ENCODE measurements around the gene DTX1. TPM values are rescaled to one million over a fixed set of nuclear protein-coding genes. Genes with fewer than 3 reads are reported as not detected.

The DTX1 gene
- total RNA-seq, result 10 to 100 TPM in 1 of 2 donors, 1 to 10 TPM in 1; 9.8 to 17.3 TPM

DNA sequence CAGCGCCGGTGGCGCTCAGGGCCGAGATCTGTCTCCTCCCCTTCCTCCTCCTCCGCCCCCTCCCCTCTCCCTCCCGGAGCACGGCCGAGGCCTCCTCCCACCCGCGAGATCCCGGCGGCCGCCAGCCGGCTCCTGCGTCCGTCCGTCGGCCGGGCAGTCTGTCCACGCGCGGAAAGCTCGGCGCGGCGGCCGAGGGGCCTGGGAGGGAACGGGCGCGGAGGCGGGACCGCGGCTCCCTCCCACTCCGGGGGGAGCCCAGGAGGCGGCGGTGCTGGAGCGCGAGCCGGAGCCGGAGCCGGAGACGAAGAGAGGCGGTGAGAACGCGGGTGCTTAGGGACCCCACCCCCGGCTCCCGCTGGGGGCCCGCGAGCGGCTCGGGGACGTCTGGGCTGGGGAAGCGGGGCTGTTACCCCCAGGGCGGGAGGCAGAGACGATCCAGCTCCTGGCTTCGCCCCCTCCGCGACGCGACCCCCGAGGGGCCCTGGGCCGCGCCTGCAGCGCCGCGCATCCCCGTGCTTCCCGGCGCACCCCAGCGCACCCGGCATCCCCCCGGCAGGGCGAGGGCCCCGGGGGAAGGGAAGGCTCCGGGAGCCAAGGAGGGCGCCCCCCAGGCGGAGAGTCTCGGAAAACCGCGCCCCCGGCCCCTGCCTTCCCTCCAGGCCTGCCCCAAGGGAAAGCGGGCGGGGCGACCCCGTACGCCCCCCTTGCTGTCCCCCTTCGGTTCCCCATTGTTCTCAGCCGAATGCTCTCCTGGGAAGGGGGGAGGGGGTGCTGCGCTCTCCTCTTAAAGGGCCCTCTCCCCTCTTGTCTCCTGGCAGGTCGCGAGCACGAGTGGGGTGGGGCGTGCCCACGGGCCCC is at the start of gene DTX1:
DTX1 (plus strand) TSS at position 100 of the 858 bp plus-strand sequence. CDS start 1,463 bp downstream, outside the sequence.
- peak in 1 of 2 donors; percentile 39 for DNase-seq (ENCODE audit: low spot score in 2 of 2)
- no peaks in the 10 kb centered on the region for H3K36me3 Mint-ChIP-seq
- peak within 1 kb of the TSS in 1 of 2 donors; percentile 71 for H3K27ac Mint-ChIP-seq
- H3K9me3 Mint-ChIP-seq, result no peaks in the 10 kb centered on the region
- peak; percentile 49 to 78 for ATAC-seq

- peaks cover 7 to 10% of the 10 kb centered on the region in 2 donors for H3K9me3 Mint-ChIP-seq
- H3K36me3 Mint-ChIP-seq, result peaks cover 56 to 68% of the 10 kb centered on the region in 2 donors
- peak overlapping the region in 1 of 2 donors; percentile 21 for H3K27ac Mint-ChIP-seq
- DNase-seq (ENCODE audit: low spot score in 2 of 2) (no peak), ATAC-seq (no peak)
These were observed 49.4 kb upstream of the DTX1 start for GRCh38 chr12:113007166-113007565.

- peaks cover 7 to 10% of the 10 kb centered on the region in 2 donors for H3K9me3 Mint-ChIP-seq
- H3K27ac Mint-ChIP-seq, result peak overlapping the region in 1 of 2 donors; percentile 0
- peaks cover 46 to 55% of the 10 kb centered on the region in 2 donors for H3K36me3 Mint-ChIP-seq
- DNase-seq (ENCODE audit: low spot score in 2 of 2), result no peak
- no peak for ATAC-seq
These were observed 45.8 kb upstream of the DTX1 start for GRCh38 chr12:113010701-113011100.

GRCh38 chr12:113014565-113014964 is 42.0 kb upstream of the DTX1 start:
- ATAC-seq (no peak), DNase-seq (ENCODE audit: low spot score in 2 of 2) (no peak)
- Mint-ChIP-seq H3K27ac (peak overlapping the region in 1 of 2 donors; percentile 75), H3K36me3 (peaks cover 21 to 25% of the 10 kb centered on the region in 2 donors), H3K9me3 (peaks cover 7 to 10% of the 10 kb centered on the region in 2 donors)

DNA sequence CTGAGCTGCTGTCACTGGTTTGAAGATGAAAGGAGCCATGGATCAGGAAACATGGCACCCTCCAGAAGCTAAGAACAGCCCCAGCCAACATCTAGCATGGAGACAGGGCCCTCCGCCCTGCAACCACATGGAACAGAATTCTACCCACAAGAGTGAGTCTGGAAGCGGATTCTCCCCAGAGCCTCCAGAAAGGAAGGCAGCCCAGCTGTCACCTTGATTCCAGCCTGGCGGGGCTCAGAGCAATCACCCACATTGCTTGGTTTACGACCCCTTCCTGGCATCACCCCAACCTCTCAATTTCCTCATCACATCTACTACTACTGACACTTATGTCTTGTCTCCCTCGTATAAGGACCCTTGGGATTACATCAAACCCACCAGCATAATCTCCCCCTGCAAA is 39.7 kb upstream of the DTX1 start:
- peaks cover under 1 to 3% of the 10 kb centered on the region in 2 donors for H3K36me3 Mint-ChIP-seq
- H3K9me3 Mint-ChIP-seq, result peaks cover 0 to under 1% of the 10 kb centered on the region in 2 donors
- ATAC-seq (no peak), DNase-seq (ENCODE audit: low spot score in 2 of 2) (no peak)
- no peak overlapping the region for H3K27ac Mint-ChIP-seq

- Mint-ChIP-seq H3K36me3 (no peaks in the 10 kb centered on the region), H3K27ac (no peak overlapping the region), H3K9me3 (no peaks in the 10 kb centered on the region)
- ATAC-seq (no peak), DNase-seq (ENCODE audit: low spot score in 2 of 2) (no peak)
These were observed 37.5 kb upstream of the DTX1 start for GRCh38 chr12:113019025-113019424.

GRCh38 chr12:113021500-113021899 is 35.0 kb upstream of the DTX1 start:
- H3K36me3 Mint-ChIP-seq, result no peaks in the 10 kb centered on the region
- no peak overlapping the region for H3K27ac Mint-ChIP-seq
- DNase-seq (ENCODE audit: low spot score in 2 of 2) (no peak), ATAC-seq (no peak)
- no peaks in the 10 kb centered on the region for H3K9me3 Mint-ChIP-seq

GRCh38 chr12:113022563-113023297 is 33.8 kb upstream of the DTX1 start:
- Mint-ChIP-seq H3K36me3 (no peaks in the 10 kb centered on the region), H3K9me3 (no peaks in the 10 kb centered on the region), H3K27ac (no peak overlapping the region)
- DNase-seq (ENCODE audit: low spot score in 2 of 2) (no peak), ATAC-seq (peak; percentile 78 to 89)

DNA sequence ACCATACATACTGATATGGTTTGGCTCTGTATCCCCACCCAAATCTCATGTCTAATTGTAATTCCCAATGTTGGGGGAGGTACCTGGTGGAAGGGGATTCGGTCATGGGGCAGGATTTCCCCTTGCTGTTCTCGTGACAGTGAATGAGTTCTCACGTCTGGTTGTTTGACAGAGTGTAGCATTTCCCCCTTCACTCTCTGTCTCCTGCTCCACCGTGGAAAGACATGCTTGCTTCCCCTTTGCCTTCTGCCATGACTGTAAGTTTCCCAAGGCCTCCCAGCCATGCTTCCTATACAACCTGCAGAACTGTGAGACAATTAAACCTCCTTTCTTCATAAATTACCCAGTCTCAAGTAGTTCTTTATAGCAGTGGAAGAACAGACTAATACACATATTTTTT is 28.8 kb upstream of the DTX1 start:
- Mint-ChIP-seq H3K27ac (no peak overlapping the region), H3K9me3 (no peaks in the 10 kb centered on the region), H3K36me3 (no peaks in the 10 kb centered on the region)
- no peak for DNase-seq (ENCODE audit: low spot score in 2 of 2)
- no peak for ATAC-seq

- DNase-seq (ENCODE audit: low spot score in 2 of 2), result no peak
- Mint-ChIP-seq H3K9me3 (no peaks in the 10 kb centered on the region), H3K27ac (no peak overlapping the region), H3K36me3 (no peaks in the 10 kb centered on the region)
- peak in 1 of 2 donors; percentile 49 for ATAC-seq
These were observed 25.5 kb upstream of the DTX1 start for GRCh38 chr12:113030875-113031525.

DNA sequence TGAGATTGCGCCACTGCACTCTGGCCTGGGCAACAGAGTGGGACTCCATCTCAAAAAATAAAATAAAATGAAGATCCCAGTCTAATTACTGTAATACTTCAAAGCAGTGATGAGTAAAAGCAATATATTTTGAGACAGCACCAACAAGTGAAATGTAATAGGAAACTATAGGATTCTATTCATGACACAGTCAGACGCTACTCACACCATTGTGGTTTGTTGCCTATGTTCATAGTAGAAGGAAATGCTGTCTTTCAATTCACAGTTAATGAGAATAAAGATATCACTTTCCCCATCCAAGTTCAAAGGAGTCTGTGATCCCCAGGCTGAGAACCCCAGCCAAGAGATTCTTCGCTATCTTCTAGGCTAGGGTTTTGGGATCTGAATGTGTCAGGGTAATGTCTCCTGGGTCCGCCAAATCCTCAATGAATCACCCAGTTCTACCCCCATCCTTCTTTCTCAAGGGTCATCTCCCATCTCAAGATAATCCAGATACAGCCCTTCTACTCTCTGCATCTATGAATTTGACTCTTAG is 16.6 kb upstream of the DTX1 start:
- Mint-ChIP-seq H3K27ac (no peak overlapping the region), H3K36me3 (no peaks in the 10 kb centered on the region), H3K9me3 (no peaks in the 10 kb centered on the region)
- DNase-seq (ENCODE audit: low spot score in 2 of 2) (no peak), ATAC-seq (peak in 1 of 2 donors; percentile 85)

- ATAC-seq, result peak in 1 of 2 donors; percentile 26
- Mint-ChIP-seq H3K9me3 (no peaks in the 10 kb centered on the region), H3K27ac (no peak overlapping the region), H3K36me3 (no peaks in the 10 kb centered on the region)
- no peak for DNase-seq (ENCODE audit: low spot score in 2 of 2)
These were observed 15.8 kb upstream of the DTX1 start for GRCh38 chr12:113040722-113041171.

GRCh38 chr12:113041560-113041959 is 15.0 kb upstream of the DTX1 start:
- H3K9me3 Mint-ChIP-seq, result no peaks in the 10 kb centered on the region
- DNase-seq (ENCODE audit: low spot score in 2 of 2) (no peak), ATAC-seq (no peak)
- no peak overlapping the region for H3K27ac Mint-ChIP-seq
- no peaks in the 10 kb centered on the region for H3K36me3 Mint-ChIP-seq

GRCh38 chr12:113043240-113043639 is 13.3 kb upstream of the DTX1 start:
- ATAC-seq (no peak), DNase-seq (ENCODE audit: low spot score in 2 of 2) (no peak)
- no peak overlapping the region for H3K27ac Mint-ChIP-seq
- H3K36me3 Mint-ChIP-seq, result no peaks in the 10 kb centered on the region
- H3K9me3 Mint-ChIP-seq, result no peaks in the 10 kb centered on the region

DNA sequence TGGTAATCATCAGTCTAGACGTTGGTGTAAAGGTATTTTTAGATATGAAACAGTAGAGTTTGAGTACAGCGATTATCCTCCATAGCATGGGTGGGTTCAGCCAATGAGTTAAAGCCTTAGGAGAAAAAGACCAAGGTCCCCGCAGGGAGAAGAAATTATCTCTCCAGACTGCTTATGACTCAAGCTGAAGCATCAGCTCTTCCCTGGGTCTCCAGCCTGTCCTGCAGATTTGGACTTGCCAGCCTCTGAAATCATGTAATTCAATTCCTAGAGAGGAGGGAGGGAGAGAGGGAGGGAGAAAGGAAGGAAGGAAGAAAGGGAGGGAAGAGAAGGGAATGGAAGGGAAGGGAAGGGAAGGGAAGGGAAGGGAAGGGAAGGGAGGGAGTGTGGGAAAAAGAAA is 12.0 kb upstream of the DTX1 start:
- no peaks in the 10 kb centered on the region for H3K36me3 Mint-ChIP-seq
- ATAC-seq, result no peak
- H3K27ac Mint-ChIP-seq, result no peak overlapping the region
- DNase-seq (ENCODE audit: low spot score in 2 of 2), result no peak
- H3K9me3 Mint-ChIP-seq, result no peaks in the 10 kb centered on the region

GRCh38 chr12:113048716-113049127 is 7.8 kb upstream of the DTX1 start:
- ATAC-seq, result peak; percentile 88 to 90
- Mint-ChIP-seq H3K27ac (peak overlapping the region in 1 of 2 donors; percentile 0), H3K36me3 (no peaks in the 10 kb centered on the region), H3K9me3 (no peaks in the 10 kb centered on the region)
- peak in 1 of 2 donors; percentile 73 for DNase-seq (ENCODE audit: low spot score in 2 of 2)
